HG02642 (cell line): ENCODE measurements around the gene SKI.

Experiments used
- ATAC-seq: cut with Tn5 transposase; IDR thresholded peaks from one replicate; pipeline ENCODE4 v1.9.1; 2021; ENCODE audit warnings: mild to moderate bottlenecking; ENCODE audit not compliant: unreplicated experiment, poor library complexity

SKI gene

DNA sequence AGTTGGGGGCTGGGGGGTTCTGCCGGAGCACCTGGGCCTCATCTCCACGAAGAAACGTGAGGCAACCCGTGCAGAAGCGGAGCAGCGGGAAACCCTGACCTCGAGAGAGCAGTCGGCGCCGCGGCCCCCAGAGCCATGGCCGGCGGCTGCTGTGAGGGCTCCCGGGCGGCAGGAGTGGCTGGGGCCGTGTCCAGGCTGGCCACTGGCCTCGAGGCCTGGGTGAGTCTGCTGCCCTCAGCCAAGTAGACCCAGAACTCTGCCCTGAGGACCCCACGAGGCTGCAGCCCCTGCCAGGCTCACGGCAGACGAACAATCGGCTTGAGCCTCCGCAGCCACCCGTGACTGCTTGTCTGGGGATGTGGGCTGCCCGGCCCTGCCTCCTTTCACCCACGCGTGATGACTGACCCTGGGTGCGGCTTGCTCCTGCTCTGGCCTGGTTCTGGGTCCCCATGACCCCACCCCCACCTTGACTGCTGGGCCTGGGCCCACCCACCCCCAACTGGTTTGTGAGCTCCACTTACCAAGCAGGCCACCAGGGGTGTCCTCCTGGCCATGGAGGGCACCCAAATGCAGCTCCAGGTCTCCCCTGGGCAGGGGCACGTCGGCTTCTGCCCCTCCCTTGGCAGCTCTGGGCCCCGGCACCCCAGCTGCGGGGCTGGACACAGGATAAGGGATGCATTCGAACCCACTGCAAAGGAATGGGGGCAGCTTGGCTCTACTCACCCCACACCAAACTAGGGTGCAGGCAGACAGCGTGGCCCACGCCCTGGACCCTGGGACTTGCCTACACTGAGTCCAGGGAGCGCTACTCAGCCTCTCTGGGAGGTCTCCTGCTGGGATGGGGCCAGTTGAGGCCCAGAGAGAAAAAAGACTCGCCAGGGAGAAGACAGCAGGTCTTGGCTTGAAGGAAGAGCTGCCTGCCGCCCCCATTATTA, 129.1 kb downstream of the SKI start:
- ATAC-seq = no peak

DNA sequence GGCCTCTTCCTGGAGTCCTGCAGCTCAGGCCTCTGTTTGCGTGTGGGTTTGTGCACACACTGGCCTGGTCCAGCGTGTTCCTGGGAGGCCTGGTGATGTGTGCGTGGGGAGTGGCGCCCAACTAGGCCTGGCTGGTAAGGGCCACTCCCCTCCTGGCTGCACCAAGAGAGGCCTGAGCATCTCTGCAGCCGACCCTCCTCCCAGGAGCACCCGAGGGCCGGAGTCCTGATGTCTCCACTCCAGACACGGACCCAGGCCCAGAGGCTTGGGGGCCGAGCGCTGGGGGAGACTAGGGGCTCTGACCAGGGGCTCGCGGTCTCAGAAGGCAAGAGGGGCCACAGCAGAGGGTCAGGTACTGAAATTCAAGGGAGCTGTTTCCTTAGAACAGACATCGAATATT, 130.0 kb downstream of the SKI start:
- ATAC-seq = no peak

DNA sequence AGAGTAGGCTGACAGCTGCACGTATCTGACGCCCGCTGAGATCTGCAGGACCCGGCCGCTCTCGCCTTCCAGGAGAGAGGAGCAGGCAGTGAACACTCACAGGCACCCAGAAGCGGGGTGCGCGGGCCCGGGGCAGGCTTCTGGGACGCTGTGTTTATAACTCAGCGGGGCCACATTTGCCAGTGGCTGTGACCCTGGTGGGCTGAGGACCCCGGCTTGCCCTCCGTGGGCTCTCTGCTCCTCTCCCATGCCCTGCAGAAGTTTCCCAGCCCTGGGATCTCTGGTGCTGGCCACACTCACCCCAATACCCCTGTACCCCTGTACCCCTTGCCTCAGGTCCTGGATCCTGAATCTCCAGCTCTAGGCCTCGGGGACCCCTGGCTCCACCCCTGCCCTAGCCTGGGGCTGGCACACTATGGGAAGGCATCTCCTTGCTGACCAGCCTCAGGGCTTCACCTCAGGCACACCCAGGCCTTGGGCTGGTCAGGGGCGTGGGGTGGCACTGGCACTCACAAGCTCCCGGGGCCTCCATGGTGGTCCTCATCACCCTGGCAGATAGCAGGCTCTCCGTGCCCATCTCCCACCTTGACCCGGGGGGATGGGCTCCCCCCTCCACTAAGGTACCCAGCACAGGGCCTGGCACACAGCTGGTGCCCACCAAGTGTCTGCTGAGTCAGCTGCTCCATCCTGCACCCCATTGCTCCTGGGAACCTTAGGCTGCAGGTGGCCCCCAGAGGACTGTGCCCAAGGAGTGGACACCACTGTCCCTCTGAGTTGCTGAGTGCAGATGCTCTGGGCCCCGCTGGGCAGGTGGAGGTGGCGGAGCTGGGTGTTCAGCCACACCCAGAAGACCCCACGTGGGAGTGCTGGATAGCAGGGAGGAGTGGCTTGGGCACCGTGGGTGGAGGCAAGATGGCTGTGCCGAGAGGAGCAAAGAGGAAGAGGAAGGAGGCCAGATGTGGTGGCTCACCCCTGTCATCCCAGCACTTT, 130.8 kb downstream of the SKI start:
- ATAC-seq = no peak
